Measurements from ENCODE around the gene WDPCP.
"Not testable (repeated sequence)": the region's sequence is repeated elsewhere in the genome, so short reads cannot be mapped to it uniquely, and the experiment has no call there.

The WDPCP gene

GRCh38 chr2:63537306-63537705, 51.0 kb downstream of the WDPCP start:
- no peak for DNase-seq

GRCh38 chr2:63530704-63531279, 57.5 kb downstream of the WDPCP start:
- DNase-seq = no peak

GRCh38 chr2:63525905-63526304, 62.4 kb downstream of the WDPCP start:
- no peak for DNase-seq

GRCh38 chr2:63522950-63523349, 65.3 kb downstream of the WDPCP start:
- DNase-seq = no peak

- no peak for DNase-seq
Observed at GRCh38 chr2:63520793-63521192, 67.5 kb downstream of the WDPCP start.

- no peak for DNase-seq
Observed at GRCh38 chr2:63514781-63515180, 73.5 kb downstream of the WDPCP start.

- DNase-seq = no peak
Observed at GRCh38 chr2:63514237-63514716, 74.0 kb downstream of the WDPCP start.

- no peak for DNase-seq
Observed at GRCh38 chr2:63506320-63506719, 82.0 kb downstream of the WDPCP start.

- DNase-seq = no peak
Observed at GRCh38 chr2:63503818-63504217, 84.5 kb downstream of the WDPCP start.

- no peak for DNase-seq
Observed at GRCh38 chr2:63500398-63500797, 87.9 kb downstream of the WDPCP start.

GRCh38 chr2:63497576-63497975, 90.7 kb downstream of the WDPCP start:
- no peak for DNase-seq

GRCh38 chr2:63494968-63495367, 93.3 kb downstream of the WDPCP start:
- DNase-seq = no peak

- DNase-seq = no peak
Observed at GRCh38 chr2:63494100-63494499, 94.2 kb downstream of the WDPCP start.

GRCh38 chr2:63488118-63488713, 100.1 kb downstream of the WDPCP start:
- no peak for DNase-seq

GRCh38 chr2:63486861-63487290, 101.4 kb downstream of the WDPCP start:
- DNase-seq = no peak

- DNase-seq = no peak
Observed at GRCh38 chr2:63484901-63485300, 103.4 kb downstream of the WDPCP start.

GRCh38 chr2:63484481-63484880, 103.8 kb downstream of the WDPCP start:
- DNase-seq = no peak

- DNase-seq = no peak
Observed at GRCh38 chr2:63477686-63478085, 110.6 kb downstream of the WDPCP start.

GRCh38 chr2:63469313-63469712, 119.0 kb downstream of the WDPCP start:
- not testable (repeated sequence) for DNase-seq

GRCh38 chr2:63465633-63466032, 122.6 kb downstream of the WDPCP start:
- no peak for DNase-seq

GRCh38 chr2:63463142-63463541, 125.1 kb downstream of the WDPCP start:
- no peak for DNase-seq

GRCh38 chr2:63446658-63447057, 141.6 kb downstream of the WDPCP start:
- no peak for DNase-seq

GRCh38 chr2:63444565-63445288, 143.6 kb downstream of the WDPCP start:
- DNase-seq = no peak

GRCh38 chr2:63440612-63441011, 147.7 kb downstream of the WDPCP start:
- no peak for DNase-seq

Measured in activated naive CD4-positive, alpha-beta T cell treated with Interleukin-2 at 50 U/mL for 16 hours (primary cell).